ENCODE measurements around the gene NELL1.

Gene NELL1

GRCh38 chr11:20880094-20880493 lies 210.7 kb downstream of the NELL1 start:
- DNase-seq: no peak

GRCh38 chr11:20881328-20882079 lies 212.1 kb downstream of the NELL1 start:
- peak in 1 of 2 experiments; percentile 35 for DNase-seq

GRCh38 chr11:20887137-20887536 lies 217.8 kb downstream of the NELL1 start:
- DNase-seq: no peak

GRCh38 chr11:20894296-20894695 lies 224.9 kb downstream of the NELL1 start:
- DNase-seq: no peak

GRCh38 chr11:20909995-20910726 lies 240.8 kb downstream of the NELL1 start:
- DNase-seq: peak in 1 of 2 experiments; percentile 2

GRCh38 chr11:20910733-20911132 lies 241.3 kb downstream of the NELL1 start:
- no peak for DNase-seq

GRCh38 chr11:20912065-20912821 lies 242.9 kb downstream of the NELL1 start:
- DNase-seq: no peak

GRCh38 chr11:20912922-20913512 lies 243.6 kb downstream of the NELL1 start:
- DNase-seq: no peak

- no peak for DNase-seq
Measured at GRCh38 chr11:20917306-20917705, 247.9 kb downstream of the NELL1 start.

GRCh38 chr11:20926799-20927540 lies 257.6 kb downstream of the NELL1 start:
- no peak for DNase-seq

GRCh38 chr11:20931029-20931428 lies 261.6 kb downstream of the NELL1 start:
- DNase-seq: no peak

- no peak for DNase-seq
Measured at GRCh38 chr11:20933086-20933485, 263.7 kb downstream of the NELL1 start.

- DNase-seq: peak in 1 of 2 experiments; percentile 13
Measured at GRCh38 chr11:20933958-20934357, 264.6 kb downstream of the NELL1 start.

GRCh38 chr11:20934516-20934915 lies 265.1 kb downstream of the NELL1 start:
- peak; percentile 79 to 92 for DNase-seq

- no peak for DNase-seq
Measured at GRCh38 chr11:20937826-20938225, 268.4 kb downstream of the NELL1 start.

GRCh38 chr11:20949585-20949984 lies 280.2 kb downstream of the NELL1 start:
- DNase-seq: no peak

- DNase-seq: no peak
Measured at GRCh38 chr11:20962581-20962980, 293.2 kb downstream of the NELL1 start.

GRCh38 chr11:20963596-20963995 lies 294.2 kb downstream of the NELL1 start:
- no peak for DNase-seq

- DNase-seq: no peak
Measured at GRCh38 chr11:20964985-20965384, 295.6 kb downstream of the NELL1 start.

- DNase-seq: no peak
Measured at GRCh38 chr11:20966489-20966888, 297.1 kb downstream of the NELL1 start.

GRCh38 chr11:20973940-20974559 lies 304.7 kb downstream of the NELL1 start:
- DNase-seq: no peak

- no peak for DNase-seq
Measured at GRCh38 chr11:20980736-20981135, 311.4 kb downstream of the NELL1 start.

Data from NCI-H524 (cell line).